ENCODE results near the gene RNU5D-1. TPM values are rescaled to one million over a fixed set of nuclear protein-coding genes. Genes with fewer than 3 reads are reported as not detected.

Gene RNU5D-1
- polyA plus RNA-seq, 2 donors: not detected

- 76 to 82% methylated on average over 1 of the region's 1 CpG for WGBS, 2 donors
- no peak overlapping the region for H3K27ac ChIP-seq (ENCODE audit: low read depth in 2 of 2, low read length in 1 of 2)
- no peaks in the 10 kb centered on the region for H3K9me3 ChIP-seq (ENCODE audit: control insufficient read depth in 2 of 2, insufficient read depth in 1 of 2, low read depth in 1 of 2, low read length in 1 of 2)
Observed at GRCh38 chr1:44733784-44734183, 2.8 kb upstream of the RNU5D-1 start.

GRCh38 chr1:44733365-44733764 lies 2.4 kb upstream of the RNU5D-1 start:
- 53 to 66% methylated on average over 1 of the region's 1 CpG for WGBS, 2 donors
- Histone ChIP-seq H3K9me3 (ENCODE audit: control insufficient read depth in 2 of 2, insufficient read depth in 1 of 2, low read depth in 1 of 2, low read length in 1 of 2) (no peaks in the 10 kb centered on the region), H3K4me1 (ENCODE audit: control insufficient read depth in 2 of 2, insufficient read depth in 2 of 2, low read length in 1 of 2) (no peaks in the 10 kb centered on the region), H3K27ac (ENCODE audit: low read depth in 2 of 2, low read length in 1 of 2) (no peak overlapping the region), H3K4me3 (ENCODE audit: low read depth in 1 of 2, low read length in 2 of 2) (no peak overlapping the region), H3K27me3 (ENCODE audit: control insufficient read depth in 1 of 2, insufficient read depth in 2 of 2, low read length in 2 of 2) (no peaks in the 10 kb centered on the region), H3K36me3 (ENCODE audit: control insufficient read depth in 2 of 2, insufficient read depth in 2 of 2, low read length in 1 of 2) (no peaks in the 10 kb centered on the region)

More at GRCh38 chr1:44733784-44734183, 2.8 kb upstream of the RNU5D-1 start:
- Histone ChIP-seq H3K36me3 (ENCODE audit: control insufficient read depth in 2 of 2, insufficient read depth in 2 of 2, low read length in 1 of 2) (no peaks in the 10 kb centered on the region), H3K4me3 (ENCODE audit: low read depth in 1 of 2, low read length in 2 of 2) (no peak overlapping the region), H3K27me3 (ENCODE audit: control insufficient read depth in 1 of 2, insufficient read depth in 2 of 2, low read length in 2 of 2) (no peaks in the 10 kb centered on the region), H3K4me1 (ENCODE audit: control insufficient read depth in 2 of 2, insufficient read depth in 2 of 2, low read length in 1 of 2) (no peaks in the 10 kb centered on the region)

GRCh38 chr1:44724955-44725698 lies 5.8 kb downstream of the RNU5D-1 start:
- 86 to 88% methylated on average over 27 of the region's 27 CpGs for WGBS, 2 donors
- H3K27ac ChIP-seq (ENCODE audit: low read depth in 2 of 2, low read length in 1 of 2): no peak overlapping the region
- H3K27me3 ChIP-seq (ENCODE audit: control insufficient read depth in 1 of 2, insufficient read depth in 2 of 2, low read length in 2 of 2): no peaks in the 10 kb centered on the region
- H3K4me1 ChIP-seq (ENCODE audit: control insufficient read depth in 2 of 2, insufficient read depth in 2 of 2, low read length in 1 of 2): no peaks in the 10 kb centered on the region
- no peaks in the 10 kb centered on the region for H3K36me3 ChIP-seq (ENCODE audit: control insufficient read depth in 2 of 2, insufficient read depth in 2 of 2, low read length in 1 of 2)
- no peak overlapping the region for H3K4me3 ChIP-seq (ENCODE audit: low read depth in 1 of 2, low read length in 2 of 2)
- H3K9me3 ChIP-seq (ENCODE audit: control insufficient read depth in 2 of 2, insufficient read depth in 1 of 2, low read depth in 1 of 2, low read length in 1 of 2): no peaks in the 10 kb centered on the region

- no peak overlapping the region for H3K4me3 ChIP-seq (ENCODE audit: low read depth in 1 of 2, low read length in 2 of 2)
- no peaks in the 10 kb centered on the region for H3K4me1 ChIP-seq (ENCODE audit: control insufficient read depth in 2 of 2, insufficient read depth in 2 of 2, low read length in 1 of 2)
- H3K36me3 ChIP-seq (ENCODE audit: control insufficient read depth in 2 of 2, insufficient read depth in 2 of 2, low read length in 1 of 2): no peaks in the 10 kb centered on the region
- no peaks in the 10 kb centered on the region for H3K27me3 ChIP-seq (ENCODE audit: control insufficient read depth in 1 of 2, insufficient read depth in 2 of 2, low read length in 2 of 2)
- WGBS, 2 donors: 73 to 81% methylated on average over 60 to 64 of the region's 64 CpGs
- H3K27ac ChIP-seq (ENCODE audit: low read depth in 2 of 2, low read length in 1 of 2): no peak overlapping the region
- no peaks in the 10 kb centered on the region for H3K9me3 ChIP-seq (ENCODE audit: control insufficient read depth in 2 of 2, insufficient read depth in 1 of 2, low read depth in 1 of 2, low read length in 1 of 2)
Observed at GRCh38 chr1:44724296-44724954, 6.5 kb downstream of the RNU5D-1 start.

GRCh38 chr1:44723496-44724295 lies 7.3 kb downstream of the RNU5D-1 start:
- 79 to 83% methylated on average over 28 of the region's 28 CpGs for WGBS, 2 donors
- Histone ChIP-seq H3K9me3 (ENCODE audit: control insufficient read depth in 2 of 2, insufficient read depth in 1 of 2, low read depth in 1 of 2, low read length in 1 of 2) (no peaks in the 10 kb centered on the region), H3K4me3 (ENCODE audit: low read depth in 1 of 2, low read length in 2 of 2) (no peak overlapping the region), H3K27me3 (ENCODE audit: control insufficient read depth in 1 of 2, insufficient read depth in 2 of 2, low read length in 2 of 2) (no peaks in the 10 kb centered on the region), H3K36me3 (ENCODE audit: control insufficient read depth in 2 of 2, insufficient read depth in 2 of 2, low read length in 1 of 2) (no peaks in the 10 kb centered on the region), H3K4me1 (ENCODE audit: control insufficient read depth in 2 of 2, insufficient read depth in 2 of 2, low read length in 1 of 2) (no peaks in the 10 kb centered on the region), H3K27ac (ENCODE audit: low read depth in 2 of 2, low read length in 1 of 2) (no peak overlapping the region)

GRCh38 chr1:44723064-44723463 lies 7.9 kb downstream of the RNU5D-1 start:
- Histone ChIP-seq H3K36me3 (ENCODE audit: control insufficient read depth in 2 of 2, insufficient read depth in 2 of 2, low read length in 1 of 2) (no peaks in the 10 kb centered on the region), H3K4me3 (ENCODE audit: low read depth in 1 of 2, low read length in 2 of 2) (no peak overlapping the region), H3K4me1 (ENCODE audit: control insufficient read depth in 2 of 2, insufficient read depth in 2 of 2, low read length in 1 of 2) (no peaks in the 10 kb centered on the region), H3K27ac (ENCODE audit: low read depth in 2 of 2, low read length in 1 of 2) (no peak overlapping the region), H3K27me3 (ENCODE audit: control insufficient read depth in 1 of 2, insufficient read depth in 2 of 2, low read length in 2 of 2) (no peaks in the 10 kb centered on the region), H3K9me3 (ENCODE audit: control insufficient read depth in 2 of 2, insufficient read depth in 1 of 2, low read depth in 1 of 2, low read length in 1 of 2) (no peaks in the 10 kb centered on the region)
- WGBS, 2 donors: 77 to 81% methylated on average over 9 of the region's 9 CpGs

- WGBS, 2 donors: 28 to 33% methylated on average over 14 of the region's 14 CpGs
- Histone ChIP-seq H3K4me3 (ENCODE audit: low read depth in 1 of 2, low read length in 2 of 2) (no peak overlapping the region), H3K36me3 (ENCODE audit: control insufficient read depth in 2 of 2, insufficient read depth in 2 of 2, low read length in 1 of 2) (no peaks in the 10 kb centered on the region), H3K27ac (ENCODE audit: low read depth in 2 of 2, low read length in 1 of 2) (peak overlapping the region; percentile 27 to 33), H3K4me1 (ENCODE audit: control insufficient read depth in 2 of 2, insufficient read depth in 2 of 2, low read length in 1 of 2) (peaks cover 0 to 3% of the 10 kb centered on the region in 2 donors), H3K27me3 (ENCODE audit: control insufficient read depth in 1 of 2, insufficient read depth in 2 of 2, low read length in 2 of 2) (no peaks in the 10 kb centered on the region), H3K9me3 (ENCODE audit: control insufficient read depth in 2 of 2, insufficient read depth in 1 of 2, low read depth in 1 of 2, low read length in 1 of 2) (no peaks in the 10 kb centered on the region)
Observed at GRCh38 chr1:44721485-44722361, 9.2 kb downstream of the RNU5D-1 start.

GRCh38 chr1:44720281-44720680 lies 10.7 kb downstream of the RNU5D-1 start:
- Histone ChIP-seq H3K4me1 (ENCODE audit: control insufficient read depth in 2 of 2, insufficient read depth in 2 of 2, low read length in 1 of 2) (peaks cover 0 to 3% of the 10 kb centered on the region in 2 donors), H3K36me3 (ENCODE audit: control insufficient read depth in 2 of 2, insufficient read depth in 2 of 2, low read length in 1 of 2) (no peaks in the 10 kb centered on the region), H3K4me3 (ENCODE audit: low read depth in 1 of 2, low read length in 2 of 2) (no peak overlapping the region), H3K27me3 (ENCODE audit: control insufficient read depth in 1 of 2, insufficient read depth in 2 of 2, low read length in 2 of 2) (no peaks in the 10 kb centered on the region), H3K27ac (ENCODE audit: low read depth in 2 of 2, low read length in 1 of 2) (no peak overlapping the region), H3K9me3 (ENCODE audit: control insufficient read depth in 2 of 2, insufficient read depth in 1 of 2, low read depth in 1 of 2, low read length in 1 of 2) (no peaks in the 10 kb centered on the region)
- 88 to 91% methylated on average over 4 of the region's 4 CpGs for WGBS, 2 donors

GRCh38 chr1:44719318-44719717 lies 11.7 kb downstream of the RNU5D-1 start:
- no peak overlapping the region for H3K27ac ChIP-seq (ENCODE audit: low read depth in 2 of 2, low read length in 1 of 2)
- H3K4me3 ChIP-seq (ENCODE audit: low read depth in 1 of 2, low read length in 2 of 2): no peak overlapping the region
- H3K36me3 ChIP-seq (ENCODE audit: control insufficient read depth in 2 of 2, insufficient read depth in 2 of 2, low read length in 1 of 2): no peaks in the 10 kb centered on the region
- no peaks in the 10 kb centered on the region for H3K9me3 ChIP-seq (ENCODE audit: control insufficient read depth in 2 of 2, insufficient read depth in 1 of 2, low read depth in 1 of 2, low read length in 1 of 2)
- 69 to 70% methylated on average over 5 of the region's 5 CpGs for WGBS, 2 donors
- no peaks in the 10 kb centered on the region for H3K27me3 ChIP-seq (ENCODE audit: control insufficient read depth in 1 of 2, insufficient read depth in 2 of 2, low read length in 2 of 2)
- H3K4me1 ChIP-seq (ENCODE audit: control insufficient read depth in 2 of 2, insufficient read depth in 2 of 2, low read length in 1 of 2): peaks cover 0 to 3% of the 10 kb centered on the region in 2 donors

Measured in esophagus (tissue), 2 donors.